Neural progenitor cell (in vitro differentiated cells): Measurements from ENCODE around the gene CBX1. TPM values are rescaled to one million over a fixed set of nuclear protein-coding genes. Genes with fewer than 3 reads are reported as not detected.
A peak's percentile ranks its signal among the peaks of the same experiment; 100 is the strongest.

ENCODE experiments used
- DNase-seq: peaks from one replicate; pipeline ENCODE4 v3.0.0-alpha.2; 2016; ENCODE audit warnings: low spot score
- H2AFZ ChIP-seq: fragments of 200-600 bp; sonication (generic); replicated peaks from 2 replicates; pipeline ENCODE4 v1.6.1; 2016; ENCODE audit warnings: antibody characterized with exemption
- H3F3A ChIP-seq: fragments of 200-600 bp; sonication (generic); 2 replicates; pipeline ENCODE4 v1.6.1; 2016; ENCODE audit warnings: antibody characterized with exemption, low read depth
- H3K27ac ChIP-seq: fragments of 200-600 bp; sonication (generic); 2 replicates; pipeline ENCODE4 v1.5.1; 2016; ENCODE audit warnings: mild to moderate bottlenecking
- H3K27me3 ChIP-seq: fragments of 200-600 bp; sonication (generic); 2 replicates; pipeline ENCODE4 v1.6.1; 2016; ENCODE audit warnings: mild to moderate bottlenecking, moderate library complexity
- H3K36me3 ChIP-seq: fragments of 200-600 bp; sonication (generic); 2 replicates; pipeline ENCODE4 v1.5.1; 2016
- H3K4me1 ChIP-seq: fragments of 200-600 bp; sonication (generic); 2 replicates; pipeline ENCODE4 v1.6.1; 2016; ENCODE audit warnings: mixed run types
- H3K4me2 ChIP-seq: fragments of 200-600 bp; sonication (generic); 2 replicates; pipeline ENCODE4 v1.6.1; 2016
- H3K4me3 ChIP-seq: fragments of 200-600 bp; sonication (generic); 2 replicates; pipeline ENCODE4 v1.5.1; 2016
- H3K79me2 ChIP-seq: fragments of 200-600 bp; sonication (generic); 2 replicates; pipeline ENCODE4 v1.6.1; 2016; ENCODE audit warnings: low read depth
- H3K9ac ChIP-seq: fragments of 200-600 bp; sonication (generic); 2 replicates; pipeline ENCODE4 v1.6.1; 2016
- H3K9me3 ChIP-seq: fragments of 200-600 bp; sonication (generic); 2 replicates; pipeline ENCODE4 v1.5.1; 2016; ENCODE audit warnings: low read depth
- H4K20me1 ChIP-seq: fragments of 200-600 bp; sonication (generic); 2 replicates; pipeline ENCODE4 v1.6.1; 2016; ENCODE audit warnings: low read depth
- H3K27ac Mint-ChIP-seq: 3 replicates; pipeline ENCODE4 v1.8.0; 2021; ENCODE audit warnings: mixed read lengths
- H3K27me3 Mint-ChIP-seq: 2 replicates; pipeline ENCODE4 v1.8.0; 2022; ENCODE audit warnings: low read depth, mild to moderate bottlenecking, inconsistent platforms, moderate library complexity, mixed read lengths; ENCODE audit not compliant: insufficient read depth
- H3K36me3 Mint-ChIP-seq: 3 replicates; pipeline ENCODE4 v1.8.0; 2021; ENCODE audit warnings: mixed read lengths
- H3K4me1 Mint-ChIP-seq: 3 replicates; pipeline ENCODE4 v1.8.0; 2021; ENCODE audit warnings: mixed read lengths
- H3K4me3 Mint-ChIP-seq: 3 replicates; pipeline ENCODE4 v1.8.0; 2021; ENCODE audit warnings: mild to moderate bottlenecking, moderate library complexity, mixed read lengths
- H3K9me3 Mint-ChIP-seq: 3 replicates; pipeline ENCODE4 v1.8.0; 2020; ENCODE audit warnings: mixed read lengths
- CTCF ChIP-seq: fragments of 200-600 bp; sonication (generic); IDR thresholded peaks from 2 replicates; pipeline ENCODE4 v1.5.1; 2017; ENCODE audit warnings: antibody characterized with exemption, mild to moderate bottlenecking
- EZH2 ChIP-seq: fragments of 200-600 bp; sonication (generic); IDR thresholded peaks from 2 replicates; pipeline ENCODE4 v1.6.1; 2017; ENCODE audit warnings: antibody characterized with exemption, mild to moderate bottlenecking, moderate library complexity
- EZH2phosphoT487 ChIP-seq: fragments of 200-600 bp; sonication (generic); IDR thresholded peaks from 2 replicates; pipeline ENCODE4 v1.6.1; 2017; ENCODE audit warnings: antibody characterized with exemption
- total RNA-seq: library from RNA; depleted of rRNA; stranded (reverse); fragments of >200 nt; gene quantifications from 2 replicates; pipeline ENCODE4 v1.2.3, GENCODE V29; 2015; ENCODE audit warnings: low replicate concordance

Gene CBX1
- total RNA-seq, 1 donor from 2014 or later: 208 TPM

GRCh38 chr17:48102798-48103715 lies 1.8 kb upstream of the CBX1 start:
- H3K36me3 Mint-ChIP-seq: peaks cover 2% of the 10 kb centered on the region

GRCh38 chr17:48102043-48102750 lies 919 bp upstream of the CBX1 start:
- H3F3A ChIP-seq: peaks cover 37% of the 10 kb centered on the region
- no peaks in the 10 kb centered on the region for H3K36me3 ChIP-seq
- no peak for DNase-seq
- TF ChIP-seq CTCF (no peak), EZH2 (no peak), EZH2phosphoT487 (no peak)
- Mint-ChIP-seq H3K27ac (peak overlapping the region; percentile 91), H3K36me3 (peaks cover 4% of the 10 kb centered on the region), H3K4me1 (peaks cover 14% of the 10 kb centered on the region), H3K4me3 (peak overlapping the region; percentile 98), H3K9me3 (peaks cover 2% of the 10 kb centered on the region), H3K27me3 (no peaks in the 10 kb centered on the region)
- H3K4me2 ChIP-seq: no peak overlapping the region
- no peak overlapping the region for H2AFZ ChIP-seq
- H3K27ac ChIP-seq: no peak overlapping the region
- no peaks in the 10 kb centered on the region for H3K9me3 ChIP-seq
- H3K27me3 ChIP-seq: no peaks in the 10 kb centered on the region
- peak overlapping the region; percentile 72 for H3K4me3 ChIP-seq
- H3K79me2 ChIP-seq: peaks cover 37% of the 10 kb centered on the region
- H3K4me1 ChIP-seq: peaks cover 3% of the 10 kb centered on the region
- H3K9ac ChIP-seq: no peak overlapping the region
- peaks cover 31% of the 10 kb centered on the region for H4K20me1 ChIP-seq

More at GRCh38 chr17:48102798-48103715, 1.8 kb upstream of the CBX1 start:
- no peak for DNase-seq
- Histone ChIP-seq H3K9ac (no peak overlapping the region), H3K27me3 (no peaks in the 10 kb centered on the region), H3K79me2 (peaks cover 30% of the 10 kb centered on the region), H3K4me2 (no peak overlapping the region), H3F3A (peaks cover 46% of the 10 kb centered on the region), H3K36me3 (no peaks in the 10 kb centered on the region), H3K4me3 (no peak overlapping the region), H2AFZ (no peak overlapping the region), H3K27ac (no peak overlapping the region), H3K4me1 (peaks cover 3% of the 10 kb centered on the region), H4K20me1 (peaks cover 22% of the 10 kb centered on the region), H3K9me3 (no peaks in the 10 kb centered on the region)
- Mint-ChIP-seq H3K27me3 (no peaks in the 10 kb centered on the region), H3K9me3 (peaks cover 2% of the 10 kb centered on the region), H3K4me1 (peaks cover 16% of the 10 kb centered on the region), H3K27ac (no peak overlapping the region), H3K4me3 (peak overlapping the region; percentile 55)
- TF ChIP-seq EZH2 (no peak), EZH2phosphoT487 (no peak), CTCF (no peak)

- Mint-ChIP-seq H3K9me3 (peaks cover 2% of the 10 kb centered on the region), H3K27me3 (no peaks in the 10 kb centered on the region), H3K4me3 (peak overlapping the region; percentile 98), H3K36me3 (peaks cover 5% of the 10 kb centered on the region), H3K4me1 (peaks cover 12% of the 10 kb centered on the region), H3K27ac (peak overlapping the region; percentile 95)
- peak; percentile 26 for TF ChIP-seq EZH2
- TF ChIP-seq EZH2phosphoT487: no peak
- TF ChIP-seq CTCF: no peak
- Histone ChIP-seq H3K9me3 (no peaks in the 10 kb centered on the region), H3F3A (peaks cover 28% of the 10 kb centered on the region), H3K79me2 (peaks cover 53% of the 10 kb centered on the region), H3K27ac (peak overlapping the region; percentile 90), H4K20me1 (peaks cover 47% of the 10 kb centered on the region), H3K4me2 (peak overlapping the region; percentile 87), H3K4me3 (peak overlapping the region; percentile 72), H3K9ac (peak overlapping the region; percentile 62), H2AFZ (peak overlapping the region; percentile 71), H3K4me1 (peaks cover 3% of the 10 kb centered on the region), H3K27me3 (no peaks in the 10 kb centered on the region), H3K36me3 (no peaks in the 10 kb centered on the region)
- peak; percentile 81 for DNase-seq
Measured at GRCh38 chr17:48100591-48101011, 677 bp downstream of the CBX1 start.
